Ureter (tissue), 1 donor: Measurements from ENCODE around the gene CASZ1. TPM values are rescaled to one million over a fixed set of nuclear protein-coding genes. Genes with fewer than 3 reads are reported as not detected.

Experiments used
- DNase-seq: peaks from one replicate; pipeline ENCODE4 v3.0.0-alpha.2; 2020; ENCODE audit warnings: low spot score
- total RNA-seq: library from RNA; stranded (reverse); gene quantifications from one replicate; pipeline ENCODE4 v1.2.4, GENCODE V29; 2023
- donor health status: DM: yes; HTN: yes; CAD: no.

Gene CASZ1
- total RNA-seq, 1 donor from 2014 or later = 76.8 TPM

GRCh38 chr1:10686404-10687040 lies 109.9 kb downstream of the CASZ1 start:
- DNase-seq = no peak

GRCh38 chr1:10685808-10686403 lies 110.5 kb downstream of the CASZ1 start:
- DNase-seq = no peak

- no peak for DNase-seq
These were observed 111.1 kb downstream of the CASZ1 start for GRCh38 chr1:10685196-10685807.

GRCh38 chr1:10684221-10684620 lies 112.2 kb downstream of the CASZ1 start:
- DNase-seq = no peak

- no peak for DNase-seq
These were observed 113.8 kb downstream of the CASZ1 start for GRCh38 chr1:10682449-10683309.

- no peak for DNase-seq
These were observed 114.4 kb downstream of the CASZ1 start for GRCh38 chr1:10682108-10682445.

- no peak for DNase-seq
These were observed 114.9 kb downstream of the CASZ1 start for GRCh38 chr1:10681296-10682107.

- no peak for DNase-seq
These were observed 116.0 kb downstream of the CASZ1 start for GRCh38 chr1:10680487-10680886.

GRCh38 chr1:10679496-10680220 lies 116.8 kb downstream of the CASZ1 start:
- DNase-seq = no peak

- DNase-seq = no peak
These were observed 117.6 kb downstream of the CASZ1 start for GRCh38 chr1:10678852-10679251.

GRCh38 chr1:10678402-10678801 lies 118.0 kb downstream of the CASZ1 start:
- no peak for DNase-seq

- DNase-seq = no peak
These were observed 118.7 kb downstream of the CASZ1 start for GRCh38 chr1:10677491-10678391.

- DNase-seq = no peak
These were observed 119.5 kb downstream of the CASZ1 start for GRCh38 chr1:10676963-10677362.

GRCh38 chr1:10675813-10676212 lies 120.6 kb downstream of the CASZ1 start:
- DNase-seq = no peak

- no peak for DNase-seq
These were observed 121.5 kb downstream of the CASZ1 start for GRCh38 chr1:10674700-10675609.

- DNase-seq = no peak
These were observed 122.2 kb downstream of the CASZ1 start for GRCh38 chr1:10674222-10674621.

GRCh38 chr1:10673109-10673711 lies 123.2 kb downstream of the CASZ1 start:
- no peak for DNase-seq

- DNase-seq = no peak
These were observed 123.9 kb downstream of the CASZ1 start for GRCh38 chr1:10672343-10673050.
